SH-SY5Y (cell line): Measurements from ENCODE around the gene FXYD3.

Experiments used
- GATA2 ChIP-seq: IDR thresholded peaks from 2 replicates; pipeline ENCODE4 v1.6.1; 2011; ENCODE audit warnings: mild to moderate bottlenecking, low read depth, low read length
- GATA3 ChIP-seq: IDR thresholded peaks from 2 replicates; pipeline ENCODE4 v1.6.1; 2011; ENCODE audit warnings: low read depth, mild to moderate bottlenecking, low read length, moderate library complexity

FXYD3 gene

GRCh38 chr19:35077411-35078223 is 38.0 kb upstream of the FXYD3 start:
- no peak for TF ChIP-seq GATA3
- no peak for TF ChIP-seq GATA2

DNA sequence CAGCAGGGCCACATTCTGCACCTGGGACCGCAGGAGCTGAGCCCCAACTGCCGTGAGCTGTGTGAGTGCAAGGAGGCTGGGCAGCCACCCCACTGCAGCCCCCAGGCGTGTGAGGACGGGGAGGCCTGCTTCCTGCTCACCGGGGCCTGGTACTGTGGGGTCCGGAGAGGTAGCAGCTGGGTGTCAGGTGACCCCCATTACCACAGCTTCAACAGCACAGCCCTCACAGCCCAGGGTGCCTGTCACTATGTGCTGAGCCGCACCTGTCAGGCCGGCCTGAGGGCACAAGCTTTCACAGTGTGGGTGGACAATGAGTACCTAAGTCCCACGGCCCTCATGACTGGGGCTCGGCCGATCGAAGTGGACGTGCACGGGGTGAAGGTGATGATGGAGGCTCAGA is 35.8 kb upstream of the FXYD3 start:
- no peak for TF ChIP-seq GATA3
- no peak for TF ChIP-seq GATA2

- TF ChIP-seq GATA2 (no peak), GATA3 (no peak)
These were observed 34.9 kb upstream of the FXYD3 start for GRCh38 chr19:35080613-35081170.

GRCh38 chr19:35081201-35081600 is 34.4 kb upstream of the FXYD3 start:
- TF ChIP-seq GATA3 (no peak), GATA2 (no peak)

DNA sequence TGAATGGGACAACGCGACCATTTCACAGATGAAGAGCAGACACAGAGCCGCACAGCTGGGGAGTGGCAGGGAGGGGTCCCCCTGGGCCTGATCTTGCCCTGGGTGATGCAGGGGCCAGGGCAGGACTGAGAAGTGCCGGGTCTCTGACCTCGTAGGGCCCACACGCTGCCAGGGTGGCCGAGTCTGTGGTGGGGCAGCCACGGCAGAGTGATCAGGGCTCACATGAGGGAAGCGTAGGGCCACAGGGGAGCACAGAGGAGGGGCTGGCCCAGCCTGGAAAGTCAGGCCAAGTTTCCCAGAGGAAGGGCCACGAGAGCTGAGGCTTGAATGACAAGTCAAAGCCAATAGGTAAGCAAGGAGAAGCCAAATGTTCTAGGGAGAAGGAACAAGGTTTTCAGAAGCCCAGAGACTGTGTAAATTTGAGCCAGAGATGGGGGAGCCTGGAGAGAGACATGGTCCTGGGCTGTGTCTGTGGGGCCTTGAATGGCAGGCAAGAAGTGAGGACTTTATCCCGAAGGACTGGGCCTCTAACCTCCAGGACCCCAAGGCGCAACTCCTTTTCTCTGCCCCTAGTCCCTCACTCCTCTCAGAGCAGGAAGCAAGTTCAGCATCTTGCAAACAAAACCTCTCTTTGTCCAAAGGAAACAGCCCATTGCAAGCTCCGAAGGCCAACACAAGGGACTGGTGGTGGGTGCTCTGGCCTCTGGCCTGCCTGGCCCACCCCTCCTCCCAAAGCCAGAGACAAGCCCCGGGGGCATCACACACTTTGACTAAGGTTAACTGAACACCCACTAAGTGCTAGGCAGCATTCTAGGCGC is 31.7 kb upstream of the FXYD3 start:
- TF ChIP-seq GATA3 (no peak), GATA2 (no peak)

- TF ChIP-seq GATA2 (no peak), GATA3 (no peak)
These were observed 31.2 kb upstream of the FXYD3 start for GRCh38 chr19:35084509-35084762.

GRCh38 chr19:35085947-35086346 is 29.7 kb upstream of the FXYD3 start:
- TF ChIP-seq GATA3 (no peak), GATA2 (no peak)

GRCh38 chr19:35086455-35086854 is 29.2 kb upstream of the FXYD3 start:
- TF ChIP-seq GATA2 (no peak), GATA3 (no peak)

DNA sequence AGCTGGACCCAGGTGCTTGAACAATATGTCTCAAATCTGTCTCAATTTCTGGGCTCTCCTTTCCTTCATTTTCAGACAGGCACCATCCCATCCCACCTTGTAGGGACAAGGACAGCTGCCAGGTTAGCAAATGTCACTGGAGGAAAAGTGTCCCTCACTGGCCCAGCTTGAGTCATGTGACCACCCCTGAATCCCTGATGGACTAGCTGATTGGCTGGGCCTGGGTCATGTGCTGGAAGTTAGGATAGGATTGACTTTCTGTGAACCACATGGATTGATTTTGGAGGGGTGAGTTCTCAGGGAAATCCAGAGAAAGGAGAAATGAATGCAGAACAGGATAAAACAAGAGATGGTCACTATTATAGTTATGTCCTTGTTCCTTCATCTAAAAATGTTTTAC is 28.2 kb upstream of the FXYD3 start:
- TF ChIP-seq GATA2 (no peak), GATA3 (no peak)

DNA sequence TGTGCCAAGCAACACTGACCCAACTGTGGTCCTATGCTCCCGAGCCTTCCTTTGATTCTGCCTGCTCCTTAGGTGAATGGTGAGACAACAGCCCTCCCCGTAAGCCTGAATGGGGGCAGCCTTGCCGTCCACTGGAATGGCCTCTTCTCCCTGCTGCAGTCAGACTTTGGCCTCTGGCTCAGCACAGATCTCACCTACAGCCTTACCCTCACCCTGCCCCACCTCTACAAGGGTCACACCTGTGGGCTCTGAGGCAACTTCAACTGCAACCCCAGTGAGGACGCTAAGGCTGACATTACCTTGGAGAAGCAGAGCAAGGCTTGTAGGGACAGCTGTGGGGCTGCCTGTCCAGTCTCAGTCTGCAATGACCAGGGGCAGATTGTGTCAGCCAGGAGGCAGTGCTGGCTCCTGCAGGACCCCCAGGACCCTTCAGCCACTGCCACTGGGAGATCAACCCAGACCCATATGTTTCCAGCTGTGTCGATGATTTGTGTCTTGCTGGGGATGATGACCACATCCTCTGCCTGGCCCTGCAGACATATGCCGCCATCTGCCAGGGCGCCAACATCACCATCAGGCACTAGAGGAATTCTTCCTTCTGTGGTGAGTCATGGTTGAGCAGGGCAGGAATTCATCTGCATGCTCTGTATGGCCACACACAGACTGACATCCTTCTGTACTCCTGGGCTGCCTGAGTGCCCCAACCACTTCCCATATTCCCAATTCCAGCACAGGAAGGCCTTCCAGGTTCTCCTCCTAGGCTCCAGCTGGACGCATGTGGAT is 27.3 kb upstream of the FXYD3 start:
- TF ChIP-seq GATA2, result no peak

DNA sequence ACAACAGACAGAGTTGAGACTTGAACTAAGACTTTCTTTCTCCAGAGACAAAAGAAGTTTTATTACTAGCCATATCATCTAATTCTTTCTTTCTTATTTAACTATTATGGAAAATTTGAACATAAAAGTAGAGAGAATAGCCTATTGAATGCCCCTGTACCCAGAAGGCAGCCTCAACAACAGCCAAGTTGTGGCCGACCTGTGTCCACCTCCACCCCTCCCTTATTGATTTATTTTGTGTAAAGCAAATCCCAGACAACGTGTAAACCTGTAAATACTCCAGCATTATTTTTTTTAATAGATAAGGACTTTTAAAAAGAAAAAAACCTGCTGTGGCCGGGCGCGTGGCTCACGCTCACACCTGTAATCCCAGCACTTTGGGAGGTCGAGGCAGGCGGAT is 26.1 kb upstream of the FXYD3 start:
- no peak for TF ChIP-seq GATA2
- no peak for TF ChIP-seq GATA3

- no peak for TF ChIP-seq GATA2
- TF ChIP-seq GATA3, result no peak
These were observed 25.5 kb upstream of the FXYD3 start for GRCh38 chr19:35090160-35090505.

DNA sequence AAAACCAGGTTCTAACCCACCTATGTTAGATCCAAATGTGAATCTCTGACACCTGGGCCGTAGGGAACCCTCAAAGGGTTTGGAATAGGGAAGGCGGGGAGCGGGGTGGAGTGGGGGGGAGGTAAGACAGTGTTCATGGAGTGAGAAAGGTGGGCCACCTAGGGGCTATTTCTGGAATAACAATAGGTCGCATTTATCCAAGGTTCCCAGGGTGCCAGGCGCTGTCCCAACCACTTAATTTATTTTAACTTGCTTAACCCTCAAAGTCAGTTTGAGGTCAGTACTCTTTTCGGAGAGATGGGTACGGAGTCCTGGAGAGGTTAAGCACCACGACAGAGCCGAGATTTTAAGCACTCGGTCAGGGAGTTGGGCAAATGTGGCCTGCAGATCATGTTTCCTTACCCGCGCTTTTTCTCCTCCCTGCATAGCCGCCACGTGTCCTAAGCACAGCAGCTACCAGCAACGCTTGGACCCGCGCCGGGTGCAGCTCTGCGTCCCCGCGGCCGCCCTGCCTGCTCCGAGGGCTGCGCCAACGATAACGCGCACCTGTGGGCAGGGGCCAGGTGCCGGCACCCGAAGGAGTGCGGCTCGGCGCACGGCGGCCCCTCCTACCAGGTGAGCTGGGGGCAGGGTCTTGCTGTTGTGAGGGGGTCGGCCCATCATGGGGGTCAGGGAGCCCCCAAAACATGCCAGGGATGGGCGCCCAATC is 25.0 kb upstream of the FXYD3 start:
- no peak for TF ChIP-seq GATA3
- TF ChIP-seq GATA2, result no peak

- TF ChIP-seq GATA3, result no peak; the same call in 1 of the 2 replicates
- TF ChIP-seq GATA2, result 0 out of 2 replicates have a peak, but pooled peaks have one; percentile 35
These were observed 22.2 kb upstream of the FXYD3 start for GRCh38 chr19:35093430-35093829.
